Measurements from ENCODE around the gene C3AR1. TPM values are rescaled to one million over a fixed set of nuclear protein-coding genes. Genes with fewer than 3 reads are reported as not detected.

C3AR1 gene
- total RNA-seq, 4 donors from 2014 or later, result 10.4 to 108 (median 29.4) TPM

DNA sequence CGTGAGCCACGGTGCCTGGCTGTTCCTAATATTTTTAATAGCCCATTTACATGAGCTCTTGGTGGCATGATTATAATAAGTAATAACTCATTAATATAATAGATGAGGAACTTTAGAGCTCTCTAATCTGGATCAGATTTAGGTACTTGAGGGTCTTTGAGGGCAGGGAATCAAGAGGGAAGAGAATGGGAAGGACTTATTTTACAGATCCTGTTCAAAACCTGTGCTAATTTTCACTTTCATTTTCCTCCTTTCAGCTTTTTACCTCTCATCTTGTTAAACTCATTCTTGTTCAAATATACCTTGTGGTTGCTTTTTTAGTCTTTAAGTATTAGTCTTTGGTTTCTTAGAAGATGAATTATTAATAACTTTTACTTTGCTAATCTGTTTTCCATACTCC is 21.5 kb upstream of the C3AR1 start:
- no peak for TF ChIP-seq CTCF (IDR thresholded peaks at IDR 0.05; ENCODE audit: low read depth)

DNA sequence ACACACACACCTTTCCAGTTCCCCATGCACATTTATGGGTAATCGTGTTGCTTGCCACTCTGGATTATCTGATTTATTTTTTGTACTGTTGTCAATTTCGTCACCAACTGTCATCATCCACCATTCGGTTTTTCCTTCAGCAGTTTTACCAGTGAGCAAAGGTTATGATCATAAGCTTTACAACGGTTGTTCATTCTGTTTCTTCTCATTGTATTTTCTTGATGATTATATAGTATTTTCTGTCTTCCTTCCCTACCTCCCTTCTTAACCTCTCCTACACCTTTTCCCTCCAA is 16.6 kb upstream of the C3AR1 start:
- TF ChIP-seq CTCF (IDR thresholded peaks at IDR 0.05; ENCODE audit: low read depth), result no peak

GRCh38 chr12:8081251-8081920 is 15.2 kb upstream of the C3AR1 start:
- no peak for TF ChIP-seq CTCF (IDR thresholded peaks at IDR 0.05; ENCODE audit: low read depth)

- TF ChIP-seq CTCF (IDR thresholded peaks at IDR 0.05; ENCODE audit: low read depth), result no peak
Observed at GRCh38 chr12:8080120-8080519, 14.0 kb upstream of the C3AR1 start.

DNA sequence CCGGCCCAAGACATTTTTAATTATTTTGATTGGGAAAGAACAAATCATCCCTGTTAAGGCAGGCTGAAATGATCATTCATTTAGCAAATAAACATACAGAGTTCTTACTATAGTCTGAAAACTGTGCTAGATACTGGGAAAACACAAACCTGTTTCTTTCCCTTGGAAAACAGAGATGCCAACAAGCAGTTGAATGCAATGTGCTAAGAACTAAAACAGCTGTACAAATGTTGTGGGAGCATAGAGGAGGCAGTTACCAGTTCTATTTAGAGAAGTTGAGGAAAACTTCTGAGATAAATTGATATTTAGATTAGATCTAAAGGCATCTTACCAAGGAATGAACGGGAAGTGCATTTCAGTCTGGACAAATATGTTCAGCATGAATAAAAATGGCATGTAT is 12.8 kb upstream of the C3AR1 start:
- no peak for TF ChIP-seq CTCF (IDR thresholded peaks at IDR 0.05; ENCODE audit: low read depth)

- no peak for TF ChIP-seq CTCF (IDR thresholded peaks at IDR 0.05; ENCODE audit: low read depth)
Observed at GRCh38 chr12:8078398-8078797, 12.2 kb upstream of the C3AR1 start.

- TF ChIP-seq CTCF (IDR thresholded peaks at IDR 0.05; ENCODE audit: low read depth), result no peak
Observed at GRCh38 chr12:8077207-8077606, 11.0 kb upstream of the C3AR1 start.
